ENCODE results near the gene FAM20B.
A peak's percentile ranks its signal among the peaks of the same experiment; 100 is the strongest.

The FAM20B gene

GRCh38 chr1:179053486-179053885 is 27.8 kb downstream of the FAM20B start:
- DNase-seq = no peak

GRCh38 chr1:179055937-179056336 is 30.2 kb downstream of the FAM20B start:
- no peak for DNase-seq

- no peak for DNase-seq
Observed at GRCh38 chr1:179058487-179059483, 33.1 kb downstream of the FAM20B start.

GRCh38 chr1:179061360-179062282 is 35.9 kb downstream of the FAM20B start:
- no peak for DNase-seq

GRCh38 chr1:179066471-179066870 is 40.8 kb downstream of the FAM20B start:
- DNase-seq = no peak

GRCh38 chr1:179077396-179077795 is 51.7 kb downstream of the FAM20B start:
- no peak for DNase-seq

GRCh38 chr1:179079113-179079761 is 53.5 kb downstream of the FAM20B start:
- peak; percentile 48 for DNase-seq

GRCh38 chr1:179080866-179081686 is 55.4 kb downstream of the FAM20B start:
- no peak for DNase-seq

- DNase-seq = peak; percentile 88
Observed at GRCh38 chr1:179081687-179082332, 56.1 kb downstream of the FAM20B start, which contains the start of gene TOR3A. Gene TOR3A (plus strand): TSS chr1:179082070. CDS start chr1:179082129, 59 bp downstream.

GRCh38 chr1:179082333-179082998 is 56.8 kb downstream of the FAM20B start:
- peak; percentile 48 for DNase-seq

GRCh38 chr1:179082999-179083335 is 57.3 kb downstream of the FAM20B start:
- DNase-seq = no peak

GRCh38 chr1:179083533-179083932 is 57.8 kb downstream of the FAM20B start:
- no peak for DNase-seq

GRCh38 chr1:179087665-179088064 is 62.0 kb downstream of the FAM20B start:
- no peak for DNase-seq

- DNase-seq = no peak
Observed at GRCh38 chr1:179089827-179090482, 64.3 kb downstream of the FAM20B start.

- DNase-seq = no peak
Observed at GRCh38 chr1:179090522-179090921, 64.8 kb downstream of the FAM20B start.

- DNase-seq = no peak
Observed at GRCh38 chr1:179090923-179091322, 65.2 kb downstream of the FAM20B start.

GRCh38 chr1:179091691-179092165 is 66.0 kb downstream of the FAM20B start:
- no peak for DNase-seq

- DNase-seq = no peak
Observed at GRCh38 chr1:179092896-179093461, 67.3 kb downstream of the FAM20B start.

- DNase-seq = no peak
Observed at GRCh38 chr1:179094818-179095217, 69.1 kb downstream of the FAM20B start.

- no peak for DNase-seq
Observed at GRCh38 chr1:179095377-179095776, 69.7 kb downstream of the FAM20B start.

Measured in stimulated activated CD8-positive, alpha-beta memory T cell treated with anti-CD3 and anti-CD28 coated beads, Interleukin-4, amount 100 ng/mL, for 48 hours (primary cell).